ENCODE data around the gene PRLH.
"Not testable (repeated sequence)": the region's sequence is repeated elsewhere in the genome, so short reads cannot be mapped to it uniquely, and the experiment has no call there.

PRLH gene

DNA sequence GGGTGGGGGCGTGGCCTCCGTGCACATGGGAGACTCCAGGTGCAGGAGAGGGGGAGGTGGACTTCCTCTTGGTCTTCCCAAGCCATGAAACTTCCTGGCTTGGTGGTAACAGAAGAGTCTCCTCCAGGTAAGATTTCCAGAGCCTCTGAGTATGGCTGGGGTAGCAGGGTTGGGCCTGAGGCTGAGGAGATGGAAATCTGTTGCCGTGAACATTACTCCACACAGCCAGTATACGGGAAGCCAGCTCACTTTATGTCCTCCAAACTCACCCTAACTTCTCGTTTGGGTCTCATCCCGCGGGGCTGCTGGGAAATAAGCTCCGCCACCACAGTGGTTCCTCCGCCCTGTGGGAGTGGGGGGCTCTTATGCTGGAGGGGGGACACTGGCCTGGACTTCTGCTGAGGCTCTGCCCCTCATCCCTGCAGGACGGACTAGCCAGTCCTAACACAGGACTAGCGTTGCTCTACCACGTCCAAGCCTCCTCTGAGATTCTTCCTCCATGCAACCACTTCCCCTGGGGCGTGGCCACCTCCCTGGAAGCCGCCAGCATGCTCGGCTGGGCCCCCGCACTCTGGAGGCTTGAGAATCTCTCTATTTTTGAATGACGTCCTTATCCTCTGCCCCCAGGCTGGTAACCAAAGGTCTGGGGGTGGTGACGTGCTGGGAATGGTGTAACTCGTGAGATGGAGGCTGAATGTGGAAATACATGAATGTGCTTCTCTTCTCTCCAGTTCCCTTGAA, 24.9 kb downstream of the PRLH start:
- ChIA-PET POLR2A (no interaction called here), CTCF (no interaction called here)
- TF ChIP-seq, protein P1, sequence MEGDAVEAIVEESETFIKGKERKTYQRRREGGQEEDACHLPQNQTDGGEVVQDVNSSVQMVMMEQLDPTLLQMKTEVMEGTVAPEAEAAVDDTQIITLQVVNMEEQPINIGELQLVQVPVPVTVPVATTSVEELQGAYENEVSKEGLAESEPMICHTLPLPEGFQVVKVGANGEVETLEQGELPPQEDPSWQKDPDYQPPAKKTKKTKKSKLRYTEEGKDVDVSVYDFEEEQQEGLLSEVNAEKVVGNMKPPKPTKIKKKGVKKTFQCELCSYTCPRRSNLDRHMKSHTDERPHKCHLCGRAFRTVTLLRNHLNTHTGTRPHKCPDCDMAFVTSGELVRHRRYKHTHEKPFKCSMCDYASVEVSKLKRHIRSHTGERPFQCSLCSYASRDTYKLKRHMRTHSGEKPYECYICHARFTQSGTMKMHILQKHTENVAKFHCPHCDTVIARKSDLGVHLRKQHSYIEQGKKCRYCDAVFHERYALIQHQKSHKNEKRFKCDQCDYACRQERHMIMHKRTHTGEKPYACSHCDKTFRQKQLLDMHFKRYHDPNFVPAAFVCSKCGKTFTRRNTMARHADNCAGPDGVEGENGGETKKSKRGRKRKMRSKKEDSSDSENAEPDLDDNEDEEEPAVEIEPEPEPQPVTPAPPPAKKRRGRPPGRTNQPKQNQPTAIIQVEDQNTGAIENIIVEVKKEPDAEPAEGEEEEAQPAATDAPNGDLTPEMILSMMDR (IDR thresholded peaks at IDR 0.05; ENCODE audit: control extremely low read depth, extremely low read depth, low read depth, missing control alignments) = no peak
- no peak for DNase-seq (ENCODE audit: extremely low spot score)

DNA sequence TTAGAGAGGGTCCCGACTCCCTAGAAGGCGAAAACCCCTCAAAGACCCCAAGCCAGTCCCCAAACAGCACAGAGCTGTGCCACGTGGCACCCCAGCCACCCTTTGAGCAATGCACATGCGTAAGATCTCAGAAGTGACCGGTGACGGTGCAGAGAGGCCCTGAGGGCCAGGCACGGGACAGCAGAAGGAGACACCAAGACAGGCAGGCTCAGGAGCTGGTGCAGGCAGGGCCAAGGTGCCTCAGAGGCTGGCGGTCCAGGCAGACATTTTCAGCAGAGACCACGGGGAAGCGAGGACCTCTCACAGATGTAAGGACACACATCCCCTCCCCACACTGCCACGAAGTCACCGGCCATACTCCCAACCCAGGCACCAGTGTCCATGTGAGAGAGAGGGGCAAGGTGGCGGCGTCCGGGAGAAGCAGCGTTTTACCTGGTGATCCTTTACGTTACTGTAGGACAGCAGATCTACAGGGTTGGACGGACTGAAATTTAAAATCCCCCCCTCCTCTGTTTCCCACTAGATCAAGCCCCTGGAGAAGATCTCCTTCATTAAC, 26.1 kb downstream of the PRLH start:
- TF ChIP-seq, protein P1 (IDR thresholded peaks at IDR 0.05; ENCODE audit: control extremely low read depth, extremely low read depth, low read depth, missing control alignments) = no peak
- no peak for DNase-seq (ENCODE audit: extremely low spot score)
- CTCF ChIA-PET = interaction anchor here (0.6 to 1.8 kb wide), 4 partner anchors 8 to 80 kb away, joined by 3 to 8 read pairs (median 4); no protein-coding TSS in a partner anchor
- POLR2A ChIA-PET = no interaction called here

DNA sequence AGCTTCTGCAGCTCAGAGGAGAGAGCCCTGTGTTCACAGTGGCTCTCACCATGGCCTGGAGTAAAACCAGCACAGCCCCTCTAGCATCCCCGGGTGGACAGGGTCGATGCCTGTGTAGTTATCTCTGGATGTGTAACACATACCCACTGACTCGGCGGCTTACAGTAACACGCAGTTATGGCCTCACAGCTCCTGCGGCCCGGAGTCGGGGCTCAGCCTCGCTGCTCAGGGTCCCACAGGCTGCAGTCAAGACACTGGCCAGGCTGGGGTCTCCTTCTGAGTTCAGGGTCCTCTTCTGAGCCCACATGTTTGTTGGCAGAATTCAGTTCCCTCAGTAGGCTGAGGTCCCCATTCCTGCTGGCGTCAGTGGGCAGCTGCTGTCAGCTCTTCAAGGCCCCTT, 26.7 kb downstream of the PRLH start:
- POLR2A ChIA-PET = no interaction called here
- DNase-seq (ENCODE audit: extremely low spot score) = no peak
- TF ChIP-seq, protein P1 (IDR thresholded peaks at IDR 0.05; ENCODE audit: control extremely low read depth, extremely low read depth, low read depth, missing control alignments) = no peak
- CTCF ChIA-PET = interaction anchor here (0.6 to 1.8 kb wide), 4 partner anchors 7 to 80 kb away, joined by 3 to 8 read pairs (median 4); no protein-coding TSS in a partner anchor

DNA sequence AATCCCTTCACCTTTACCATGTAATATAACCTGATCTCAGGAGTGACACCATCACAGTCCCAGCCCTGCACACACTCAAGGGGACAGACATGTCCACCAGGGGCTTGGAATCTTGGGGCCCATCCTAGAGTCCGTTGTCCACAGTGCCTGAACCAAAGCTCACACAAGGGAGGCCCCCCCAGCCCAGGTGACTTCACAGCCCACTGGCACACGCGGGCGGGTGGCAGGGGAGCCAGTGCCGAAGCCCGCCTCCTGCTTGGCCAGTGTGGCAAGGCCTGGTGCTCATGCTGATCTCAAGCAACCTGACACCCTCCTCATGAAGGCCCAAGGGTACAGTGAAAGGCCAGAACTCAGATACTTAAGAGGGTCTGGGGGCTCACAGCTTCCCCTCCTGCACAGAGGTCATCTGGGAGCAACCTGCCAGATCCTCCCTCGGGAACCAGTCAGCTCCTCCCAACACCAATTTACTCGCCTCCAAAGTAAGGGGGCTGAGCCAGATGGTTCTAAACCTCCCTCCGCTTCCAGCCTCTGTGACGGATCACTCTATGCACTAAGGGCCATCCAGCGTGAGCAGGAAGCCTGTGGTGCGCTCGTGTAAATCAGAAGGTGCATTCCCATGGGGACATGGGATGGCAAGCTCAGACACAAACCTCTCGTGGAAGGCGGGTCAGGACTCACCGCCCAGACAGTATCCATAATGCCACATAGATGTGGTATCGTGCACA, 27.4 kb downstream of the PRLH start:
- ChIA-PET CTCF (interaction anchor here (1.3 to 1.8 kb wide), 3 partner anchors 13 to 81 kb away, joined by 3 to 8 read pairs (median 6); no protein-coding TSS in a partner anchor), POLR2A (no interaction called here)
- TF ChIP-seq, protein P1 (IDR thresholded peaks at IDR 0.05; ENCODE audit: control extremely low read depth, extremely low read depth, low read depth, missing control alignments) = no peak
- no peak for DNase-seq (ENCODE audit: extremely low spot score)

DNA sequence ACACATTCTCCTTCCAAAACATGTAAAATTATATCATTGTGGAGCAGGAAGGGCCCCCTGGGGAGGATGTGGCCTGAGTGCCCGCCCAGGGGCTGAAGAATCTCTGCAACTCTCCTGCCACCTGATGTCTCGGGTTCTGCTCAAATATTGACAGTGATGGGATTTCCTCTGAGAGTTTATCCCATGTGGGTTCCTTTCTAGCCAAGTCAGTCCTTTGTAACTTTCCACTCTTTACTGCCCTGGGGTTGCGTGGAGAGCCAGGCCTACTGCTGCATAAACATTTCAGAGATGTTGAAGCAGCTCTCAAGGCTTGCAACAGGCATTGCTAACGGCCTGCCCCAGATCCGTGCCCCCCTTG, 28.1 kb downstream of the PRLH start:
- no peak for DNase-seq (ENCODE audit: extremely low spot score)
- ChIA-PET POLR2A (no interaction called here), CTCF (no interaction called here)
- TF ChIP-seq, protein P1 (IDR thresholded peaks at IDR 0.05; ENCODE audit: control extremely low read depth, extremely low read depth, low read depth, missing control alignments) = no peak

DNA sequence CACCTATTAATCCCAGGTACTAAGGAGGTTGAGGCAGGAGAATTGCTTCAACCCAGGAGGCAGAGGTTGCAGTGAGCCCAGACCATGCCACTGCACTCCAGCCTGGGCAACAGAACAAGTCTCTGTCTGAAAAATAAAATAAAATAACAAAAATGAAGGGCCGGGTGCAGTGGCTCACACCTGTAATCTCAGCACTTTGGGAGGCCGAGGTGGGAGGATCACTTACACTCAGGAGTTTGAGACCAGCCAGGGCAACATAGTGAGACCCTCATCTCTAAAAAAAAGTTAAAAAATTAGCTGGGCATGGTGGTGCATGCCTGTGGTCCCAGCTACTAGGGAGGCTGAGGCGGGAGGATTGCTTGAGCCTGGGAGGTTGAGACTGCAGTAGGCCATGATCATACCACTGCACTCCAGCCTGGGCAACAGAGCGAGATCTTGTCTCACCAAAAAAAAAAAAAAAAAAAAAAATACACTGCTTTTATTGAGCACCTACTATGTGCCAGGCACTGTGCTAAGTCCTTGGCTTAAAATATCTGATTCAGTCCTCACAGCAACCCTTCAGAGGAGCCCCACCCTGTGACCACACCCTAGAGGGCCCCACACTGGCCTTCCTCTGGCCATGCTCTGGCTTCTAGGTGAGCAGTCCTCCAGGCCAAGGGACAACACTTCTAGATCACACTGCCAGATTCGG, 29.6 kb downstream of the PRLH start:
- POLR2A ChIA-PET; DNase-seq (ENCODE audit: extremely low spot score); CTCF ChIA-PET: not testable (repeated sequence)

Measured in GM10248 (cell line).